Choroid plexus epithelial cell (primary cell): Measurements from ENCODE around the gene CPZ.
"Not testable (repeated sequence)": the region's sequence is repeated elsewhere in the genome, so short reads cannot be mapped to it uniquely, and the experiment has no call there.

Experiments
- DNase-seq: peaks from one replicate; pipeline ENCODE4 v3.0.0-alpha.2; 2010; ENCODE audit warnings: low read depth
- H3K4me3 ChIP-seq: 2 replicates; pipeline ENCODE4 v1.5.1; 2011; ENCODE audit warnings: low read depth, mild to moderate bottlenecking, control low read depth, low read length, moderate library complexity
- TF ChIP-seq, protein P1 (sequence below): conservative IDR thresholded peaks from 2 replicates; pipeline ENCODE4 v1.5.1; 2011; ENCODE audit warnings: low read depth, mild to moderate bottlenecking, control low read depth, inconsistent platforms, low read length, moderate library complexity

Gene CPZ

GRCh38 chr4:8653326-8654000 lies 60.9 kb downstream of the CPZ start:
- DNase-seq, result no peak
- H3K4me3 ChIP-seq, result no peak overlapping the region
- TF ChIP-seq, protein P1, sequence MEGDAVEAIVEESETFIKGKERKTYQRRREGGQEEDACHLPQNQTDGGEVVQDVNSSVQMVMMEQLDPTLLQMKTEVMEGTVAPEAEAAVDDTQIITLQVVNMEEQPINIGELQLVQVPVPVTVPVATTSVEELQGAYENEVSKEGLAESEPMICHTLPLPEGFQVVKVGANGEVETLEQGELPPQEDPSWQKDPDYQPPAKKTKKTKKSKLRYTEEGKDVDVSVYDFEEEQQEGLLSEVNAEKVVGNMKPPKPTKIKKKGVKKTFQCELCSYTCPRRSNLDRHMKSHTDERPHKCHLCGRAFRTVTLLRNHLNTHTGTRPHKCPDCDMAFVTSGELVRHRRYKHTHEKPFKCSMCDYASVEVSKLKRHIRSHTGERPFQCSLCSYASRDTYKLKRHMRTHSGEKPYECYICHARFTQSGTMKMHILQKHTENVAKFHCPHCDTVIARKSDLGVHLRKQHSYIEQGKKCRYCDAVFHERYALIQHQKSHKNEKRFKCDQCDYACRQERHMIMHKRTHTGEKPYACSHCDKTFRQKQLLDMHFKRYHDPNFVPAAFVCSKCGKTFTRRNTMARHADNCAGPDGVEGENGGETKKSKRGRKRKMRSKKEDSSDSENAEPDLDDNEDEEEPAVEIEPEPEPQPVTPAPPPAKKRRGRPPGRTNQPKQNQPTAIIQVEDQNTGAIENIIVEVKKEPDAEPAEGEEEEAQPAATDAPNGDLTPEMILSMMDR, result no peak

GRCh38 chr4:8654139-8654538 lies 61.6 kb downstream of the CPZ start:
- not testable (repeated sequence) for H3K4me3 ChIP-seq, DNase-seq

GRCh38 chr4:8655411-8656184 lies 63.0 kb downstream of the CPZ start:
- TF ChIP-seq, protein P1, result no peak
- DNase-seq, result no peak
- H3K4me3 ChIP-seq, result no peak overlapping the region

GRCh38 chr4:8656185-8656517 lies 63.6 kb downstream of the CPZ start:
- no peak for DNase-seq
- TF ChIP-seq, protein P1, result no peak
- H3K4me3 ChIP-seq, result no peak overlapping the region

GRCh38 chr4:8656711-8657380 lies 64.3 kb downstream of the CPZ start:
- DNase-seq, result no peak
- H3K4me3 ChIP-seq, result no peak overlapping the region
- TF ChIP-seq, protein P1, result no peak

DNA sequence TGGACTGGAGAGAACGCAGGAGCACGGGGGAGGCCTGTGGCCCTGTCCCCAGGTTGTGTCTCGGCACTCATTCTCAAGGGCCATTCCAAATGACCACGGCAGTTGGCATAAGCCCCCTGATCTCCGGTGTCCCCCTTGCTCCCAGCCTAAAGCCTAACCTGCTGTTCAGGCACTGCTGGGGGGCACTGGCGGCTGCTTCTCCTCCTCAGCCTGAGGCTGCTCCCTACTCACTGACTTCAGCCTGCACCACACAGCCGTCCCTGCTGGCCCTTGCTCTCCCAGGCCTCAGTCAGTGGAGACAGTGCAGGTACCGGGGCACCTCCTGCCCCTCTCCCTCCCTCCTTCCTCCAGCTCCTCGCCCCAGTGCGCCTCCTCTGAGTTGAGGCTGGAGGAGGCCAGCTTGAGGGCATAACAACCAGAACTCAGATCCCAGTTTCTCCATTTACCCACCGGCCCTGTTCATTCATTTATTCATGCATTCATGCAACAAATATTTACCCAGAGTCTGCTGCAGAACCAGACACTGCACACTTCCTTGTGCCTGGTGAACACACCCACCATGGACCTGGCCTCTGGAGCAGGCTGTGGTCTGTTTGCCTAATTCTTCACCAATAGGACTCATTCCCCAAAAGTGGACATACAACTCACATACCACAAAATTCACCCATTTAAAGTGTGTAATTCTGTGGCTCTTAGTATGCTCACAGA lies 65.0 kb downstream of the CPZ start:
- TF ChIP-seq, protein P1, result no peak
- no peak for DNase-seq
- H3K4me3 ChIP-seq, result no peak overlapping the region

DNA sequence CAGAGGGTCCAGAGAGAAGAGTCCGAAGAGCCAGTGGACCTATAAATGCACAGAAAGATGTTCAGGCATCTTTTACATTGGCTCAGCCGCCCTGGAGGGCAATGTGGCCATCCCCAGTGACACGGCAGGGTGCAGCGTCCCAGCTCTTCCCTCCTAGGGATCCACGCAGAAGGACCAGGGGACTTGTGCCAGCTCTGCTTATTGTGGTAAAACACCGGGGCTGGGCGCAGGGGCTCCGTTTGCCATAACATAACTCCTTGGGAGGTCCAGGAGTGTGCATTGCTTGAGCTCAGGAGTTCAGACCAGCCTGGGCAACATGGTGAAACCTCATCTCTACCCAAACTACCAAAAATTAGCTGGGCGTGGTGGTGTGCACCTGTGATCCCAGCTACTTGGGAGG lies 70.2 kb downstream of the CPZ start:
- TF ChIP-seq, protein P1, result no peak
- DNase-seq, result no peak
- H3K4me3 ChIP-seq, result no peak overlapping the region
